Activated T-helper 1 cell treated with Interleukin-2 at 50 U/mL for 16 hours (primary cell): Measurements from ENCODE around the gene MAP2K1.
"Not testable (repeated sequence)": the region's sequence is repeated elsewhere in the genome, so short reads cannot be mapped to it uniquely, and the experiment has no call there.

Experiments
- DNase-seq: peaks from one replicate; pipeline ENCODE4 v3.0.0-alpha.2; 2020; ENCODE audit warnings: low read depth

MAP2K1 gene

GRCh38 chr15:66476535-66476934 lies 89.8 kb downstream of the MAP2K1 start:
- no peak for DNase-seq

GRCh38 chr15:66477011-66477410 lies 90.3 kb downstream of the MAP2K1 start:
- DNase-seq: no peak

GRCh38 chr15:66480267-66480666 lies 93.6 kb downstream of the MAP2K1 start:
- DNase-seq: no peak

- DNase-seq: no peak
These were observed 94.6 kb downstream of the MAP2K1 start for GRCh38 chr15:66481107-66481856.

GRCh38 chr15:66482539-66482938 lies 95.8 kb downstream of the MAP2K1 start:
- DNase-seq: no peak

GRCh38 chr15:66483131-66483566 lies 96.4 kb downstream of the MAP2K1 start:
- DNase-seq: no peak

GRCh38 chr15:66484539-66485112 lies 97.9 kb downstream of the MAP2K1 start:
- DNase-seq: no peak

GRCh38 chr15:66486887-66487286 lies 100.2 kb downstream of the MAP2K1 start:
- no peak for DNase-seq

GRCh38 chr15:66488525-66488924 lies 101.8 kb downstream of the MAP2K1 start:
- no peak for DNase-seq

GRCh38 chr15:66489179-66489791 lies 102.6 kb downstream of the MAP2K1 start:
- DNase-seq: no peak

- DNase-seq: no peak
These were observed 105.1 kb downstream of the MAP2K1 start for GRCh38 chr15:66491846-66492245.

- DNase-seq: no peak
These were observed 107.5 kb downstream of the MAP2K1 start for GRCh38 chr15:66494262-66494661.

GRCh38 chr15:66496951-66497501 lies 110.3 kb downstream of the MAP2K1 start:
- DNase-seq: no peak

GRCh38 chr15:66497502-66498455 lies 111.1 kb downstream of the MAP2K1 start, which contains the start of gene SNAPC5:
Gene SNAPC5, minus strand, starts transcription at chr15:66497762. Its CDS starts 31 bp downstream, at chr15:66497731.
- DNase-seq: peak; percentile 97

GRCh38 chr15:66498501-66499386 lies 112.0 kb downstream of the MAP2K1 start:
- DNase-seq: no peak

- not testable (repeated sequence) for DNase-seq
These were observed 113.6 kb downstream of the MAP2K1 start for GRCh38 chr15:66500346-66500745.

- DNase-seq: no peak
These were observed 115.8 kb downstream of the MAP2K1 start for GRCh38 chr15:66502491-66502890.

- not testable (repeated sequence) for DNase-seq
These were observed 116.4 kb downstream of the MAP2K1 start for GRCh38 chr15:66503041-66503648.

GRCh38 chr15:66503780-66504562 lies 117.3 kb downstream of the MAP2K1 start:
- DNase-seq: no peak
